Neutrophil (primary cell): ENCODE data around the gene CPLX3.
A peak's percentile ranks its signal among the peaks of the same experiment; 100 is the strongest.

ENCODE experiments used
- H3K27ac ChIP-seq: fragments of 200-600 bp; sonication (generic); 2 replicates; pipeline ENCODE4 v1.5.1; 2016; ENCODE audit warnings: mild to moderate bottlenecking, moderate library complexity
- H3K27me3 ChIP-seq: fragments of 200-600 bp; sonication (generic); 2 replicates; pipeline ENCODE4 v1.6.0; 2016; ENCODE audit warnings: mild to moderate bottlenecking
- H3K36me3 ChIP-seq: fragments of 200-600 bp; sonication (generic); 2 replicates; pipeline ENCODE4 v1.5.1; 2017
- H3K4me1 ChIP-seq, 2 experiments: fragments of 200-600 bp in 1 of 2; sonication (generic) in 1 of 2; 1 replicate in 1 of 2; 2 replicates in 1 of 2; pipeline versions ENCODE4 v1.5.1 to v1.6.1; 2013 to 2016; ENCODE audit warnings: low read depth in 1 of 2, low read length in 1 of 2, mild to moderate bottlenecking in 1 of 2, moderate library complexity in 1 of 2; ENCODE audit not compliant: control insufficient read depth in 1 of 2, insufficient read depth in 1 of 2
- H3K4me3 ChIP-seq, 2 experiments: fragments of 200-600 bp in 1 of 2; sonication (generic) in 1 of 2; 1 replicate in 1 of 2; 2 replicates in 1 of 2; pipeline ENCODE4 v1.5.1; 2013 to 2016; ENCODE audit warnings: low read depth in 1 of 2, low read length in 1 of 2, mild to moderate bottlenecking in 1 of 2, moderate library complexity in 1 of 2
- H3K9me3 ChIP-seq: fragments of 200-600 bp; sonication (generic); 2 replicates; pipeline ENCODE4 v1.5.1; 2016
- CTCF ChIP-seq: fragments of 200-600 bp; sonication (generic); IDR thresholded peaks from 2 replicates; pipeline ENCODE4 v1.5.1; 2016; ENCODE audit warnings: antibody characterized with exemption

The CPLX3 gene

GRCh38 chr15:74839526-74840395 is 13.3 kb downstream of the CPLX3 start:
- Histone ChIP-seq H3K4me1 (peaks cover 14% of the 10 kb centered on the region in 2 experiments), H3K9me3 (no peaks in the 10 kb centered on the region), H3K4me3 (no peak overlapping the region), H3K27me3 (no peaks in the 10 kb centered on the region), H3K36me3 (peaks cover 60% of the 10 kb centered on the region), H3K27ac (no peak overlapping the region)
- no peak for TF ChIP-seq CTCF

- Histone ChIP-seq H3K4me3 (no peak overlapping the region), H3K27me3 (no peaks in the 10 kb centered on the region), H3K9me3 (no peaks in the 10 kb centered on the region), H3K36me3 (peaks cover 68% of the 10 kb centered on the region), H3K27ac (no peak overlapping the region), H3K4me1 (peaks cover 14% of the 10 kb centered on the region in 2 experiments)
- no peak for TF ChIP-seq CTCF
These were observed 14.7 kb downstream of the CPLX3 start for GRCh38 chr15:74840851-74841775.

- no peak for TF ChIP-seq CTCF
- Histone ChIP-seq H3K27ac (no peak overlapping the region), H3K4me1 (peaks cover 14% of the 10 kb centered on the region in 2 experiments), H3K9me3 (no peaks in the 10 kb centered on the region), H3K4me3 (peak overlapping the region in 1 of 2 experiments; percentile 71), H3K36me3 (peaks cover 68% of the 10 kb centered on the region), H3K27me3 (no peaks in the 10 kb centered on the region)
These were observed 15.5 kb downstream of the CPLX3 start for GRCh38 chr15:74841891-74842373.

GRCh38 chr15:74842581-74843444 is 16.4 kb downstream of the CPLX3 start, which contains the start of gene ULK3:
Gene ULK3 (minus strand): TSS chr15:74843156. CDS start chr15:74843105, 51 bp downstream.
- Histone ChIP-seq H3K27ac (peak within 1 kb of the TSS; percentile 67), H3K9me3 (no peaks in the 10 kb centered on the region), H3K4me3 (peak within 1 kb of the TSS; percentile 71 to 84), H3K27me3 (no peaks in the 10 kb centered on the region), H3K36me3 (peaks cover 68% of the 10 kb centered on the region), H3K4me1 (peaks cover 14% of the 10 kb centered on the region in 2 experiments)
- peak; percentile 92 for TF ChIP-seq CTCF

GRCh38 chr15:74843445-74843828 is 17.0 kb downstream of the CPLX3 start:
- peaks cover 14% of the 10 kb centered on the region in 2 experiments for H3K4me1 ChIP-seq
- TF ChIP-seq CTCF, result no peak

More at GRCh38 chr15:74843445-74843828, 17.0 kb downstream of the CPLX3 start:
- Histone ChIP-seq H3K9me3 (no peaks in the 10 kb centered on the region), H3K27ac (peak overlapping the region; percentile 67), H3K4me3 (peak overlapping the region; percentile 71 to 84), H3K36me3 (peaks cover 68% of the 10 kb centered on the region), H3K27me3 (no peaks in the 10 kb centered on the region)
